HG03575 (cell line): Measurements from ENCODE around the gene PCDHB6.
"Not testable (repeated sequence)": the region's sequence is repeated elsewhere in the genome, so short reads cannot be mapped to it uniquely, and the experiment has no call there.

ENCODE experiments used
- ATAC-seq: cut with Tn5 transposase; IDR thresholded peaks from one replicate; pipeline ENCODE4 v1.9.1; 2021; ENCODE audit not compliant: unreplicated experiment, insufficient number of reproducible peaks, low FRiP score; ENCODE audit errors: extremely low read depth

Gene PCDHB6

GRCh38 chr5:141149812-141150211 is at the start of gene PCDHB6:
TSS of gene PCDHB6 (plus strand) at chr5:141150057. CDS start at chr5:141150258, 201 bp downstream.
- ATAC-seq, result no peak

- no peak for ATAC-seq
Measured at GRCh38 chr5:141100243-141100805, 49.5 kb upstream of the PCDHB6 start, which contains the start of gene PCDHB3. TSS of gene PCDHB3 (plus strand) at chr5:141100473. CDS start at chr5:141100650, 177 bp downstream.

- ATAC-seq, result no peak
Measured at GRCh38 chr5:141101059-141101458, 48.8 kb upstream of the PCDHB6 start.

- not testable (repeated sequence) for ATAC-seq
Measured at GRCh38 chr5:141102070-141102469, 47.8 kb upstream of the PCDHB6 start.

DNA sequence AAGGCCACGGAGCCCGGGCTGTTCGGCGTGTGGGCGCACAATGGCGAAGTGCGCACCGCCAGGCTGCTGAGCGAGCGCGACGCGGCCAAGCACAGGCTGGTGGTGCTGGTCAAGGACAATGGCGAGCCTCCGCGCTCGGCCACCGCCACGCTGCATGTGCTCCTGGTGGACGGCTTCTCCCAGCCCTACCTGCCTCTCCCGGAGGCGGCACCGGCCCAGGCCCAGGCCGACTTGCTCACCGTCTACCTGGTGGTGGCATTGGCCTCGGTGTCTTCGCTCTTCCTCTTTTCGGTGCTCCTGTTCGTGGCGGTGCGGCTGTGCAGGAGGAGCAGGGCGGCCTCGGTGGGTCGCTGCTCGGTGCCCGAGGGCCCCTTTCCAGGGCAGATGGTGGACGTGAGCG is 47.4 kb upstream of the PCDHB6 start:
- not testable (repeated sequence) for ATAC-seq

DNA sequence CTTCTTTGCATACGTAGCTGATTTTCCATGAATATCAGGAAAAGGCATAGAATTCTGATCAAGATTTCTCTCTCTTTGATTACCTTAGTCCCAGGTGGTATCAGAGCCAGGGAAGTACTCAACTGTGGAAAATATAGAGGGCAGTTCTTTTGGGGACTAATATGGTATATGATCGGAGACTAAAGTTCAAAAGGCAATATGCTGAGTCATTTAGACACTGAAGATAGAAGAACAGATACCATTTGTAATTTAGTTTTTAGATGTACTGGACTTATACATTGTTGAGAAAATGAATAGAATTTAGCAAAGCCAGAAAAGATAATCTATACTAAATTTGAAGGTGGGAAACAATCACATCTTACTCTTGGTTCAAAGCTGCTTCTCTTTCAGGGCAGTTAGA is 44.5 kb upstream of the PCDHB6 start:
- no peak for ATAC-seq

DNA sequence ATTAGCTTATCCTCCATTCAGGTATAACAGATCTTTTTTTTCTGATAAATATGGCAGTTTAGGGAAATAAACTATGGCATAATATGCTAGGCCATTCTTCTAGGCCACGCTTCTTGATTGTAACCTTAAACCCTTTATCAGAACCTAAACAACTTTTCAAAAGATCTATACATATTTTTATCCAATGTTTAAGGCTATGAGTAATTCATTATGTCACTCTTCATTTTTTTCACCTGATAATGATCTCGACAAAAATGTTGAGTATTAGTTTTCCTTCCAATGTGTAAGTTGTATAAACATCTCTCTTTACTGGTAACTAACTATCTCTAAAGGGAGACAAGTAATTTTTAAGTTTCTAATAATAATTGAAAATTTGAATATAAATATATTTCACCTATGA is 30.6 kb upstream of the PCDHB6 start:
- no peak for ATAC-seq

DNA sequence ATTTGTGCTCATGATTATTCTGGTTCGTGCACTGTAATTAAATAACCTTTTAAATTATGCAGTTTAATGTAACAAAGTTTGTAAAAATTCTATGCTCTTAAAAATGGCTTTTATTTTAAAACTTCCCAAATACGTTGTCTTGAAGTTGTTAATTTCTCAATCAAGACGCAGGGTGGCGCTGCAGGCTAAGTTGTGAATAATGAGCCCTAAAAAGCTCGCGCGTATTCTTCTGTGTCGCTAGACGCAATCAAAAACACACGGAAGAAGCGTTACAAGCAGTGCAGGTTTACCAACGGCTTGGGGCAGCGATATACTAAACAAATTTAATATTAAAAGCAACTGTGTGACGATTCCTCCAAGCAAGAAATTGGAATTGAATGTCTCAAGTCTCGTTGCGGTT is 28.3 kb upstream of the PCDHB6 start, which contains the start of gene PCDHB4:
TSS of gene PCDHB4 (plus strand) at position 256 of the 400 bp plus-strand sequence. CDS start 181 bp downstream, outside the sequence.
- ATAC-seq, result no peak

GRCh38 chr5:141121985-141122384 is 27.9 kb upstream of the PCDHB6 start:
- ATAC-seq, result no peak

DNA sequence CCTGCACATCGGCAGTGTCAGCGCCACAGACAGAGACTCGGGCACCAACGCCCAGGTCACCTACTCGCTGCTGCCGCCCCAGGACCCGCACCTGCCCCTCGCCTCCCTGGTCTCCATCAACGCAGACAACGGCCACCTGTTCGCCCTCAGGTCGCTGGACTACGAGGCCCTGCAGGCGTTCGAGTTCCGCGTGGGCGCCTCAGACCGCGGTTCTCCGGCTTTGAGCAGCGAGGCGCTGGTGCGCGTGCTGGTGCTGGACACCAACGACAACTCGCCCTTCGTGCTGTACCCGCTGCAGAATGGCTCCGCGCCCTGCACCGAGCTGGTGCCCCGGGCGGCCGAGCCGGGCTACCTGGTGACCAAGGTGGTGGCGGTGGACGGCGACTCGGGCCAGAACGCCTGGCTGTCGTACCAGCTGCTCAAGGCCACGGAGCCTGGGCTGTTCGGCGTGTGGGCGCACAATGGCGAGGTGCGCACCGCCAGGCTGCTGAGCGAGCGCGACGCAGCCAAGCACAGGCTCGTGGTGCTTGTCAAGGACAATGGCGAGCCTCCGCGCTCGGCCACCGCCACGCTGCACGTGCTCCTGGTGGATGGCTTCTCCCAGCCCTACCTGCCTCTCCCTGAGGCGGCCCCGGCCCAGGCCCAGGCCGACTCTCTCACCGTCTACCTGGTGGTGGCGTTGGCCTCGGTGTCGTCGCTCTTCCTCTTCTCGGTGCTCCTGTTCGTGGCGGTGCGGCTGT is 26.3 kb upstream of the PCDHB6 start:
- not testable (repeated sequence) for ATAC-seq

- no peak for ATAC-seq
Measured at GRCh38 chr5:141127305-141127704, 22.6 kb upstream of the PCDHB6 start.

- ATAC-seq, result no peak
Measured at GRCh38 chr5:141135030-141135717, 14.7 kb upstream of the PCDHB6 start, which contains the start of gene PCDHB5. TSS of gene PCDHB5 (plus strand) at chr5:141135206. CDS start at chr5:141135435, 229 bp downstream.

DNA sequence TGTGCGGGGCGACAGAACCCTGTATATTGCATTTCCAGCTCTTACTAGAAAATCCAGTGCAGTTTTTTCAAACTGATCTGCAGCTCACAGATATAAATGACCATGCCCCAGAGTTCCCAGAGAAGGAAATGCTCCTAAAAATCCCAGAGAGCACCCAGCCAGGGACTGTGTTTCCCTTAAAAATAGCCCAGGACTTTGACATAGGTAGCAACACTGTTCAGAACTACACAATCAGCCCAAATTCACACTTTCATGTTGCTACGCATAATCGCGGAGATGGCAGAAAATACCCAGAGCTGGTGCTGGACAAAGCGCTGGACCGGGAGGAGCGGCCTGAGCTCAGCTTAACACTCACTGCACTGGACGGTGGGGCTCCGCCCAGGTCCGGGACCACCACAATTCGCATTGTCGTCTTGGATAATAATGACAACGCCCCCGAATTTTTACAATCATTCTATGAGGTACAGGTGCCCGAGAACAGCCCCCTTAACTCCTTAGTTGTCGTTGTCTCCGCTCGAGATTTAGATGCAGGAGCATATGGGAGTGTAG is 14.1 kb upstream of the PCDHB6 start:
- no peak for ATAC-seq

- ATAC-seq, result not testable (repeated sequence)
Measured at GRCh38 chr5:141137346-141137745, 12.5 kb upstream of the PCDHB6 start.

GRCh38 chr5:141150224-141150992 is 551 bp downstream of the PCDHB6 start:
- ATAC-seq, result no peak

DNA sequence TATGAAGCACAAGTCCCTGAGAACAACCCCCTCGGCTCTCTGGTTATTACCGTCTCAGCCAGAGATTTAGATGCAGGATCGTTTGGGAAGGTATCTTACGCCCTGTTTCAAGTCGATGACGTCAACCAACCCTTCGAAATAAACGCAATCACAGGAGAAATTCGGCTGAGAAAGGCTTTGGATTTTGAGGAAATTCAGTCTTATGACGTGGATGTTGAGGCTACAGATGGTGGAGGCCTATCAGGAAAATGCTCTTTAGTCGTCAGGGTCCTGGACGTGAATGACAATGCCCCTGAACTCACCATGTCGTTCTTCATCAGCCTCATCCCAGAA is 1.1 kb downstream of the PCDHB6 start:
- ATAC-seq, result no peak

DNA sequence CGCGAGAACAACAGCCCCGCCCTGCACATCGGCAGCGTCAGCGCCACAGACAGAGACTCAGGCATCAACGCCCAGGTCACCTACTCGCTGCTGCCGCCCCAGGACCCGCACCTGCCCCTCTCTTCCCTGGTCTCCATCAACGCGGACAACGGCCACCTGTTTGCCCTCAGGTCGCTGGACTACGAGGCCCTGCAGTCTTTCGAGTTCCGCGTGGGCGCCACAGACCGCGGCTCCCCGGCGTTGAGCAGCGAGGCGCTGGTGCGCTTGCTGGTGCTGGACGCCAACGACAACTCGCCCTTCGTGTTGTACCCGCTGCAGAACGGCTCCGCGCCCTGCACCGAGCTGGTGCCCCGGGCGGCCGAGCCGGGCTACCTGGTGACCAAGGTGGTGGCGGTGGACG is 1.8 kb downstream of the PCDHB6 start:
- ATAC-seq, result not testable (repeated sequence)

GRCh38 chr5:141152096-141152495 is 2.2 kb downstream of the PCDHB6 start:
- ATAC-seq, result not testable (repeated sequence)
